ENCODE results near the gene B4GALNT3.

DNA sequence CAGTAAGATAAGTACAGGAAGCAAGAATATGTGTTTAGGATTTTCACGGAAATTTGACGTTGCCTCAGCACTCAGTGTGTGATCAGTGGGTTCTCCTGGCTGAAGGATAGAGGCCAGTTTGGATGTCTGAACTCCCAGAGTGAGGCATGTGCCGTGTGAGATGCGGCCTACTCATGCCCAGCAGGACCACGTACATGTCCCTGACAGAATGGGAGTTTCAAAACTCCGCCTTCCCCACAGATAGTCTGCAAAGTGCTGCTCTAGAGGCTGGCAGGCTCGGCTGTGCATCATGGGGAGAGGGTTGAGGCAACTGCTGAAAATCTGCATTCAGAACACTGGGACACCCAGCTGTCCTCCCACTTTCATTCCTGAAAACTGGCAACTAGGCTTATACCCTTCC, 145.2 kb downstream of the B4GALNT3 start:
- no peak for TF ChIP-seq POLR2AphosphoS5 (IDR thresholded peaks at IDR 0.05; ENCODE audit: low read depth, low read length)
- TF ChIP-seq TAF1 (IDR thresholded peaks at IDR 0.05; ENCODE audit: borderline replicate concordance, insufficient read depth, low read length), result no peak

Measured in PFSK-1 (cell line).